GM19452 (cell line): ENCODE measurements around the gene HEBP1.
"Not testable (repeated sequence)": the region's sequence is repeated elsewhere in the genome, so short reads cannot be mapped to it uniquely, and the experiment has no call there.

Experiments used
- ATAC-seq: cut with Tn5 transposase; IDR thresholded peaks from one replicate; pipeline ENCODE4 v1.9.1; 2021; ENCODE audit not compliant: unreplicated experiment

Gene HEBP1, protein sequence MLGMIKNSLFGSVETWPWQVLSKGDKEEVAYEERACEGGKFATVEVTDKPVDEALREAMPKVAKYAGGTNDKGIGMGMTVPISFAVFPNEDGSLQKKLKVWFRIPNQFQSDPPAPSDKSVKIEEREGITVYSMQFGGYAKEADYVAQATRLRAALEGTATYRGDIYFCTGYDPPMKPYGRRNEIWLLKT

DNA sequence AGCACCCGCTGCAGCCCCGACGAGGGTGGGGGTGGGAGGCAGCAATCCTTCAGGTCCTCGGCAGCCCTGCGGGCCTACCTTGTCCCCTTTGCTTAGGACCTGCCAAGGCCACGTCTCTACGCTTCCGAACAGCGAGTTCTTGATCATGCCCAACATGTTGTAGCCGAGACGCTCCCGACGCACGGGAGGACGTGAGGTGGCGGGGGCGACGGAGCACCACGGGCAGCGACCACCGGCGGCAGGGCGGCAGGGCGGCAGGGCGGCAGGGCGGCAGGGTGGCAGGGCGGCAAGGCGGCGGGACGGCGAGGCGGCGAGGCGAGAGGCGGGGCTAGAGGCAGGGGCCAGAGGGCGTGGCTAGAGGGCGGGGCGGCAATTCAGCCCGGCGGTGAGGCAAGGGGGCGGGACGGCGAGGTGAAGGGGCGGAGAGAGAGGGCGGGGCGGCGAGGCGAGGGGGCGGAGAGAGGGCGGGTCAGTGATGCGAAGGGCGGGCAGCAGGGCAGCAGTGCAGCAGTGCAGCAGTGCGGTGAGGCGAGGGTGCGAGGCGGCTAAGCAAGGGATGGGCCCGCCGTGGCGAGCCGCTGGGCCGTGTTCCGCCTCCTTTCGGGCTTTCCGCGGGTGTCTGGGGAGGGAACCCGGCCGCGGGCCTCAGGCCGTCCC is at the start of gene HEBP1:
HEBP1 (minus strand) TSS at position 307 of the 657 bp plus-strand sequence; CDS start at position 156, 151 bp downstream.
- ATAC-seq = peak; percentile 74

DNA sequence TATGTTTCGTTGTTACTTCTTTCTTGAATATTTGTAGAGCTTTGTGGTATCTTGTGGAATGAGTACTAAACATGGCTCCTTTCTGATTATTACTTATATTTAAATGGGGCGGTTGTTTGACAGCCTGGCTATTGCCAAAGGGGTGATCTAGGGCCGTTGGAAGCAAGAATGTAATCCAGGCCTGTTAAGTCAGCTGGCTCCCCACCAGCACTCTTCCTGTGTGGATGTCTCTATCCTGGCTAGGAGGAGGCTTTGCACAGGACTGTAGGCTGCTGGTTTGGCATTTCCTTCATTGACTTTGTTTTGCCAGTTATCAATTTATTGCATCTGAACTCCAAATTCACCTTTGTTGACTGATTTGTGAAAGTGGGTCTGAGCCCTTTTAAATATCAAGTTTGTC is 49.8 kb upstream of the HEBP1 start:
- ATAC-seq = no peak

DNA sequence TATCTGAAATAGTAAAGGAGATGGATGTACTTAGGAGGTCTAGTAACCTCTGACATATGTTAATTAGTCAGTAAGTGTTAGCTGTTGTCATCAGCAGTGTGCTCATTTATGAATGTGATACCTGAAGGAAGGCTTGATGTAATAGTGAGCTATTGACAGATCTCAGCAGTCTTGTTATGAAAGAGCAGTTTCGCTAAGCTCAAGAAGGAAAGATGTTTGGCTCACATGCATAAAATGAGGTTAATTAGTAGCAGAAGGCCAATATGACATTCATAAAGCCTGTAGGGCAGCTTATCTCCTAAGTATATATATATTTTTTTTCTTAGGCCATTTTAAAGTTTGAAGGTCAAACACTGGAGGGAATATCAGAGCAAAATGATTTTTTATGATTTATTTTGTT is 46.9 kb upstream of the HEBP1 start:
- ATAC-seq = peak; percentile 59

DNA sequence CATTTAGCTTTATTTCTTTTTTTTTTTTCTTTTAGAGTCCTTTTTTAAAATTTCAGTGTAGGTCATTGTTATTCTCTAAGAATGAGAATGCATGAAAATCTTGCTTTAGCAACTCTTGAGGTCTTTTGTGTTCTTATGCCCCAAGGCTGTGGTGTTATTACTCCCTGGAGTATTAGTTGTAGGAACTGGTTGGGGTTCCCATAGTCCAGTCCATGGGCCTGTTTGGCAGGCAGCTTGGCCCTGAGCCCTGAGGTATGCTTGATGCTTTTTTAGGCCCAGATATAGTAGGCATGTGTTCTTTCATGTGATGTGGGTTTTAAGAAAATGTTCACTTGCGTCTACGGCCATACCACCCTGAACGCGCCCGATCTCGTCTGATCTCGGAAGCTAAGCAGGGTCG is 45.8 kb upstream of the HEBP1 start:
- no peak for ATAC-seq

DNA sequence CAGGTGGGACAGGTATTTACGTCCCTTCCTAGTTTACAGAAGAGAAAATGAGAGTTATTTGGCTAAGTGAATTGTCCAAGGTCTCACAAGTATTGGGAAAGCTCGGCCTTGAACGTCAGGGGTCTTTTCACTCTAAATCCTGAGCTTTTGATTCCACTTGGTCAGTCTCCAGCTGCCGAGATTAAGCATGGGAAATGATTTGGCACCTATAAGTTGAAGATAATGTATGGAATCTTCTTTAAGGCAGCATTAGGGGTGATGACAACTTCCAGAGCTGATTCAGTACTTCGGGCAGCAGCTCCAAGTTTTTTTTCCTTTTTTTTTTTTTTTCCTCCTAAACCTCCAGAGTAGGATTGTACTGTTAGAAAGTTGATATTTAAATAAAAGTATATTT is 44.8 kb upstream of the HEBP1 start:
- no peak for ATAC-seq

DNA sequence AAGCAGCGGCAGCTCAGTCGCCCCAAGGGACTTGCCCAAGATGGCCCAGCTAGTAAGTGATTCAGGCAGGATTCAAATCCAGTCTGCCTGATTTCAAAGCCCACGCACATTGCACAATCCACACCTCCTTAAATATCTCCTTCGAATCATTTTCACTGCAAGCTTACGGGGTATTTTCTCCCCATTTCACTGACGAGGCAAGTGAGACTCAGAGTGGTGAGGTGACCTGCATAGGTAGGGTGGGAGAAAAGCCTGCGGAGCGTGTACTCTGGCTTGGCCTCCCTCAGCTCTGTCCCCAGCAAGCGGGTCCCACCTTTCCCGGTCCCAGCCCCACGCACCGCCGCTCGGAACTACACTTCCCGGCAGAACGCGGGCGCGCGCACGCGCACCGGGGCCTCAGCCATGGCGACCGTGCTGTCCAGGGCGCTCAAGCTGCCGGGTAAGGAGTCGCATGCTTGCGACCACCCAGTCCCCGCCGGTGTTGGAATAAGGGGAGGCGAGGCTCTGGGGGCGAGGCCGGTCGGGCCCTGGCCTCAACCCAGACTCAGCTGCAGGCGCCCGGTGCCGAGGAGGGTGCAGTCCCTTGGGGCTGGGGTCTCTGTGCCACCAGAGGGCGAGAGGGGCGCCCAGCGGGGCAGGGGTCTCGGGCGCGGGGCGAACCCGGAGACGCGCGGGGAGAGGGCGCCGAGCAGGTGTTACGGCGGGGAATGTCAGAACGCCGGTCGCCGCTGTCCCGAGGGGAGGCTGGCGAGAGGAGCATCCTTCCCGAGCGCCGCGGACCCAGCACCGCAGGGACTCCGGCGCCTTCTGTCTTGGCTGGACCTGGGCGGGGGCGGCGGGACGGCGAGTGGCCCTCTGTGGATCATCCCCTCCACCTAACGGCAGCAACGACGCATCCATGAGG is 44.2 kb upstream of the HEBP1 start, which contains the start of gene FAM234B:
FAM234B (plus strand) TSS at position 380 of the 904 bp plus-strand sequence; CDS start at position 403, 23 bp downstream.
- peak; percentile 87 for ATAC-seq

DNA sequence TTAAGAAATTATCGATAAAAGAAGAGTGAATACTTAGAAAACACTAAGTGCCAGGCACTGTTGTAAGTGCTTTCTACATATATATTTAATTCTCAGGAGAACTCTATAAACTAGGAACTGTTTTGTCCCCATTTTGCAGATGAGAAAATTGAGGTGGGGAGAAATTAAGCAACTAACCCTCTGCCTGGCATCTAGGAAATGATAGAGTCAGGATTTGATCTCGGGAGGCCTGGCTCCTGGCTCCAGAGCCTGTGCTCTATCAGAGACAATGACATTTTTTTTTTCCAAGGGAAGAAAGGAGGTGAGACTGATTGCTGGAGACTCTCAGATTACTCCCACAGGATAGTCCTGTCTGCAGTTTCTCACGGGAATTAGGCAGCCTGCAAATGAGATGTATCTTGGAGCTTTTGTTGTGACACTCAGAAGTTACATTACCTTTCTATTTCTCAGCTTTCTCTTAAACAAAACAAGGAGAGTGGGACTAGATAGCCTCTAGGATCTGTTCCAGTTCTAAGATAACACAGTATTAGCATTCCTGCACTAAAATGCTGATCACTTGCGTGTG is 42.7 kb upstream of the HEBP1 start:
- no peak for ATAC-seq

DNA sequence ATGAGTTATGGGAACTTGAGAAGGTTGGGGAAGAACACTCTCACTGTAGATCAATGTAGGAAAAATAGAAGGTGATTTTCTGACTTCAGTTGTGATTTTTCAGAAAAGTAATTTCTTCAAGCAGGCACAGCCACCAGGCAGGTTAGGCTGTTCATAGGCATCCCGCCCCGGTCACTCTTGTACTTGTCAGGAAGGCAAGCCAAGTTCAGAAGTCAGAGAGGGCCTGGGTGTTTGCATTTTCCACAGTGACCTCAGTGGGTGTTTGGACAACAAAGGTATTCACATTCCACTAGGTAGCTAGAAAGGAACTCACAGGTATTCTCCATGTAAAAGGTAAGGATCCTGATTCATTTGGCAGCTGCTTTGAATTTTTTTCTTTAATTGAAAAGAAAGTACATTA is 41.2 kb upstream of the HEBP1 start:
- no peak for ATAC-seq

DNA sequence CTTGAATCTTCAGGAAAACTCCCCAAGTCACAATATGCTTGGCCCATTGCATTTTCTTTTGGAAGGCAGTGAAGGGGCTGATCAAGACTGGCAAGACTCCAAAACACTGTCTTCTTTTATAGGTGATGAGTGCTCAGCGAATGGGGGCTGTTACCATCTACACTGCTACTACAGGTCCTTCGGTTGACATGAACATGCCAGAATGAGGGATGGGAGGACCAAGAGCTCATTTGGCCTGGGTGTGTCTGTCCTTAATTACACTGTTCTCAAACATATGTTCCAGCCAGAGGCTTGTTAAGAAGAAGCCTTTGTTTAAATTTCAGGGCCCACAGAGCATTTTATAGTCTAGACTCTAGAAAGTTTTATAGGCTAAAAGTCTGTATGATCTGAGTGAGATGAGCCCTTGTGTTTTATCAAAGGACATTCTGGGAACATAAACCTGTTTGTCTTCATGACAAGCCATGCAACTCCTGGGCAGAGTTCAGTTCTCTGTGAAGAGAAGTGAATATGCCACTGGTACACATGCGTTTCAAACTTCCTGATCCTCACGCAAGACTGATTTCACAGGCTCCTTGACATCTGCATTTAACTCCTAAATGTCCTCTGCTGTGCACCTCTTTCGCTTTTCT is 39.4 kb upstream of the HEBP1 start:
- ATAC-seq = no peak

DNA sequence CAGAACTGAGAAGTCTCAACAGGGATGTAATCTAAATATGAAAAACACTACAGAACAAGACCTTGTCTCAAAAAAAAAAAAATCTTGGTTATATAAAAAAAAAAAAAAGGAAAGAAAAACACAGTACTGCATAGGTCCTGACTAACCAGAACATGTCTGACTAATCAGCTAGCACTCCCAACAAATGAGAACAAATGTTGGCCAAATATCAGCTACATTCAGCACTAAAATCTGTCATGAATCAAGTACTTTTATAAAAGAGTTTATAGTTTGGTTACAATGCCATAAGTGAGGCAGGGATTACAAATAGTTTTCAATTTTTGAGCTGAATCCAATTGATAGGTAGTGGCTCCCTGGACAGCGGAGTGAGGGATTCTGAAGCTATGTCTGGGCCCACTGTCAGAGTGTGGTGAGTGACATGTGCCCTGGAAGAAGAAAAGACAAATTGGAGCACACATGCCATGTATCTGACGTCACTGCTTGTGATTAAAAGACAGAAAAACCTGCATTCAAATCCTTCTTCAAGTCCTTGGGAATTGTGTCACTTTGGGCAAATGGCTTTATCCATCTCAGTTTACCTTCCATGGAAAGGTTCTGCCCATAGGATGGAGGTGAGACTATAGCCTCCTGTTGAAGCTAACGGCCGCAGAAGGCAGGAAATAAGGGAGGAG is 38.6 kb upstream of the HEBP1 start:
- no peak for ATAC-seq

DNA sequence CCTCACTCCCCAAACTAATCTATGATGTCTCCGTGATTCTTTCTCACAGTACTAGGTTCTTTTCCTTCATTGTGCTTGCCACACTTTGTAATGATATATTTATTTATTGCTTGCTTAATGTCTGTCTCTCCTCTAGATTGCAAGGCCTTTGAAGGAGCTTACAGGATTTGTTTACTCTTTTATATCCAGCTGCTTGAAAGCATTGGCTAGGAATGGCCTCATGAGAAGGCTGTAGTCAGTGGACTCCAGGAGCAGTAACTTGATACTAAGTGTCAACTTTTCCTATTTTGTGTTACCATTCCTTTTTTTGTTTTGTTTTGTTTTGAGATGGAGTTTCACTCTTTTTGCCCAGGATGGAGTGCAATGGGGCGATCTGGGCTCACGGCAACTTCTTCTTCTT is 36.8 kb upstream of the HEBP1 start:
- ATAC-seq = no peak

DNA sequence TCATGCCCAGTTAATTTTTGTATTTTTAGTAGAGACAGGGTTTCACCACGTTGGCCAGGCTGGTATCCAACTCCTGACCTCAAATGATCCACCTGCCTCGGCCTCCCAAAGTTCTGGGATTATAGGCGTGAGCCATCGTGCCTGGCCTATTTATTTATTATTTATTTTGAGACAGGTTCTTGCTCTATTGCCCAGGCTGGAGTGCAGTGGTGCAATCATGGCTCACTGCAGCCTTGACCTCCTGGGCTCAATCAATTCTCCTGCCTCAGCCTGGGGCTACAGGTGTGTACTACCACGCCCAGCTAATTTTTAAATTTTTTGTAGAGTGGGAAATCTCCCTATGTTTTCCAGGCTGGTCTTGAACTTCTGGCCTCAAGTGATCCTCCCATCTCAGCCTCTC is 35.3 kb upstream of the HEBP1 start:
- ATAC-seq = not testable (repeated sequence)

DNA sequence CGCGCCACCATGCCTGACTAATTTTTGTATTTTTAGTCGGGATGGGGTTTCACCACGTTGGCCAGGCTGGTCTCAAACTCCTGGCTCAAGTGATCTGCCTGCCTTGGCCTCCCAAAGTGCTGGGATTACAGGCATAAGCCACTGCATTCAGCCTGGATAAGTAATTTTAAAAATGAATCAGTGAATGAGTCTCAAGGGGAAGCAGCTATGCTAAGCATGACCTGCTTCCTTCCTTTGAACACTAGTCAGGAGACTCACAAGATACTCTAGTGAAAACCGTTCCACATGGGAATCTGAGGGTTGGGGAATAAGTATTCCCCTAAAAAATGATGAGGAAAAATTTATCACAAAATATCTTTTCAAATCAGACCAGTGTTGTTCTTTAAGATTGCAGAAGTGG is 33.4 kb upstream of the HEBP1 start:
- ATAC-seq = no peak

DNA sequence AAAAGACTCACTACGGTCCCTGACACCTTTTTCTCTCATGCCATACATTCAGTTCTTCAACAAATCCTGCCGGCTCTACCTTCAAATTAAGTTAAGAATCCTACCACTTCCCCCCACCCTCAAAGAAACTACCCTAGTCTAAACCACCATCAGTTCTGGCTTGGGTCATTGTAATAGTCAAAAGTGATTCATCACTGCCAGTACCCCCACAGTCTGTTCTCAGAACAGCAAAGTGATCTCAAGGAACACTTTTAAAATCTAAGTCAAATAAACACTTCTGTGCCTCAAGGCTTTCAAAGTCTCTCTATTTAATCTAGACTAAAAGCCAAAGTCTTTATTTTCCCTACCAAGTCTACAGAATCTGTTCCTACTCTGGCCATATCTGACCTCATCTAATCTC is 32.1 kb upstream of the HEBP1 start:
- no peak for ATAC-seq

DNA sequence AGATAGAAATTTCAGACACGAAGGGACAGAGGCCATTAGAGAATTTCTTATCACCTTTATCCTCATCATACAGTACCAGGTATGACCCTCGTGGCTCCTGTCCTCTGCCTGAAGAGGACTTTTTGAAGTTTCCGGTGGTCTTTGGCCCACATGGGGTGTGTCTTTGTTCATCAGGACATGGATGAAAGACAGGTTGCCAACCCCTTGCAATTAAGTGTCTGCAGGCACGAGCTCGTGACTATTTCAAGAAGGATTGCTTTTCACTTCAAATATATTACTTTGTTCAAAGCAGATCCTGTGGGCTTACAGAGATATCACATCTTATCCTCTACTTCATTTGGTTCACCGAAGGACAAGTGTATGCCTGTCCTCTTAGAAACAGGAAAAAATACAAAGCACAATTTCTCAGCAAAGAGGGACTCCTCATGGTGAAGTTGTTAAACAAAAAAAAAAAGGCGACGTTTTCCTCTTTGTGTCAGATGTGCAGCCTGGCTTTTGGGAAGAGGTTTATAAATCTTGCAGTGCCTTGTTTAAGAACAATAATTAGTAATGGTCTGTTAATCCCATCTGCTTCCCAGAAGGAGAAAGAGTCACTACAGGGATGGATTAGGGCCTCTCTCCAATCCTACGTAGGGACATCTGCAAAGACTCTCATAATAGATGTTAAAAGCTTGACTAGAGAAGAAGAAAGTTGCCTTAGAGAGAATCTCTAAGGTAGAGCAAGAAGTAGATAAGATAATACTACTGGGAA is 30.7 kb upstream of the HEBP1 start:
- no peak for ATAC-seq

DNA sequence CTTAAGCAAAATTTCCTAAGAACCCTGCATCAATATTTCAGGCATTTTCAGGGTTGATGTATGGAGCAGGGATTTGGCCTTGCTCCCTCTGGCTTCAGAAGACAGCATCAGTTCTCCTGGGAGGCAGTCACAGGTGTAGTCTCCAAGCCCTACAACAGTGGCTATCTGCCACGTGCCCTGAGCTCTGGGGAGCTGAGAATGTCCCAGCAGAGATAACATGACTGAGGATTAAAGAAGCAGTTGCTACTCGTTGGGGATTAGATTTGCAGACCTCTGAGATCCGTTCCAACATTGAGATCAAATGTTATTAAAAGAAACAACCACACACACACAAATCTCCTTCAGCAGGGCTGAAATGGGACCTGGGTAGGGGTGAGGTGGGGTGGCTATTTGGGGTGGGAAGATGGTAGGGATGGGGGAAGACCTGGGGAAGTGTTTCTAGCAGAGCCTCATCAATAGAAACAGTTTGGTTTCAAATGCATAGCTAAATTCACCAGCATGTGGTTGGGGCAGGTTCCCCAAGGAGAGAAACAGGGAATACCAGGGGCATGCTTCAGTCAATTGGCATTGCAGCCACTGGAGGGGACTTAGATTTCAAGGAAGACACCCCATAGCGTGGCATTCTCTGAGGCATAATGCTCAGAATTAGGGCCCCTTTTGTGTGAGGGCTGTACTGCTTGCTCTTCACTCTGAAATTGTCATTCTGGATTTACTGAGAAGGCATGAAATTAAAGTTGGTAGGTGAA is 28.9 kb upstream of the HEBP1 start:
- ATAC-seq = no peak

DNA sequence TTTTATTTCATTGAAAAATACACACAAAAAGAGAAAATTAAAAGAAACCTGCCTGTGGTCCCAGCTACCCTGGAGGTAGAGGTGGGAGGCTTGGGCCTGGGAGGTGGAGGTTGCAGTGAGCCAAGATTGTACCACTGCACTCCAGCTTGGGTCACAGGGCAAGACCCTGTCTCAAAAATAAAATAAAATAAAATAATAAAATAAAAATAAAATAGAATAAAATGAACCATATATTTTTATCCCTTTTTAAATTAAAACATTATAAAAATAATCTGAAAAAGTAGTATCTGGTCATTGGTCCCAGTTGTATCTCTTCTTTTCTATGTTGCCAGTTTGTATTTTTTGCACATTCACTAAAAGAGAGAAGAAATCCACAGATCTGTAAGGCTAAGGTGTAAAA is 27.4 kb upstream of the HEBP1 start:
- no peak for ATAC-seq

DNA sequence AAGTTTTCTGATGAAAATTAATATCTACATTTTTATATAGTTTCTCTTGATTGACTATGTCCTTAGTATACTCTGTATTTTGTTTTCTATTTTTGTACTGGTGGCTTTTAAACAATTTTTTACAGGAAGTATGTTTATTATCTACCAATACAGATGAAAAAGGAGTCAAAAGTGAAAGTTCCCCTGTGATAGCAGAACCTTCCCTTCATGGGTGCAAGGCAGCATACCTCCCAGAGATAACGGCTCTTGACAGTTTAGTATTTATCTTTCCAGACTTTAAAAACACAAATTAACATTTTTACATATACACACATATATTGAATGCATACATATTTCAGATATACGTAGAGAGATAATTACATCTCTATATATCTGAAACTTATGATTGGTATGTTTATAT is 27.0 kb upstream of the HEBP1 start:
- no peak for ATAC-seq

DNA sequence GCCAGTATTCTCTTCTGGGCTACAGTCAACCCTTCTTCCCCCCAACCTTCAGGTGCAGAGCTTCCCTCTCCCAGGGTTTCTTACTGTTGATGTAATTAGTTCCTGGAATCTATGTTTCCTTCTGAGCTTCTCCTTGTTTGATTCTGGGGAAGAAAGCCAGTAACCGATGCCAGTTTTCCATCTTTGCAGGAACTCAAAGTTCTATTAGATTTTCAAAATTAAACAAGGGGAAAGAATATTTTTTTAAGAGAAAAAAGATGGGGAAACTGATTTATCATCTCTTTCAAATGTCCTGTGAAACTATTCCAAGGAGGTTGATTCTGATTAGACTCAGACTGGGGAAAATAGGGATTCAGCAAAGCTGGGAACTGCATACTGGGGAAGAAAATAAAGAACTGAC is 26.2 kb upstream of the HEBP1 start:
- ATAC-seq = no peak
